Measurements from ENCODE around the gene SLF2. TPM values are rescaled to one million over a fixed set of nuclear protein-coding genes. Genes with fewer than 3 reads are reported as not detected.
A peak's percentile ranks its signal among the peaks of the same experiment; 100 is the strongest.

The SLF2 gene
- total and polyA plus RNA-seq, 2 of the 13 experiments (the other 11 are each of a cell fraction or from before 2014, with no cell fraction given) = 12.2 to 48.1 TPM

DNA sequence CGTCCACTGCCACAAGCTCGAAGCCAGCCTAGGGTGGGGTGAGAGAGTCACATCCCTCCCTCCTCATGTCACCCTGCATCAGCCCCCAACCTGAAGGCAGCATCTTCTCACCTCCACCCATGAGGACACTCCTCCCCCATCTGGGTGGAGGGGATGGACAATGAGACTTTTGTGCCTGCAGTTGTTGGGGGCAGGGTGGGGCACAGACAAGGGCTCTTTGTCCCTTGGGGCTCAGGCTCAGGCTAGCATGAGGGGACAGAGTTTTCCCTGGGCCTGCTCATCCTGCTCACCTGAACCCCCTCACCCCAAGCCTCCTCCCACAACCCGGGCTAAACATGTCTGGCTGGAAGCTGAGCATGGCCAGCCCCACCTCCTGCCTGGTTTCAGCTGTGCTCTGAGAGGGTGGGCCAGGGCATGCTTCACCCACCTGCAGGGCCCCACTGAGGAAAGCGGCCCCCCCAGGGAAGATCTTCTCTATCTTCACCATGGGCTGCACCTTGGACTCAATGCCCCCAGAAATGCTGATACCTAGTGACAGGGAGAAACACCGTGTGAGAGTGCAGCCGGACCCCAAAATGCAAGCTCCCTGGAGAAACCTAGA is 96.2 kb downstream of the SLF2 start (continued):
- no peak for TF ChIP-seq ZNF329 (CRISPR knock-in tag; IDR thresholded peaks at IDR 0.05; ENCODE audit: low read depth)
- TF ChIP-seq CREM (IDR thresholded peaks at IDR 0.05) = no peak; the same call in 1 of the 2 replicates
- TF ChIP-seq CREM (CRISPR knock-in tag; IDR thresholded peaks at IDR 0.05) = no peak
- TF ChIP-seq ZNF644 (CRISPR knock-in tag; IDR thresholded peaks at IDR 0.05; ENCODE audit: low read depth) = no peak
- TF ChIP-seq KDM2A (CRISPR knock-in tag; IDR thresholded peaks at IDR 0.05; ENCODE audit: borderline replicate concordance, low read depth) = peak; percentile 61; the same call in 1 of the 2 replicates
- no peak for TF ChIP-seq SKI (IDR thresholded peaks at IDR 0.05; ENCODE audit: partially characterized antibody)
- TF ChIP-seq IRX3 (CRISPR knock-in tag; IDR thresholded peaks at IDR 0.05; ENCODE audit: borderline replicate concordance, low read depth) = no peak
- TF ChIP-seq ASH2L (IDR thresholded peaks at IDR 0.05; ENCODE audit: insufficient read length, low read depth, low read length) = no peak
- TF ChIP-seq ZNF333 (CRISPR knock-in tag; IDR thresholded peaks at IDR 0.05; ENCODE audit: borderline replicate concordance) = no peak
- no peak for TF ChIP-seq ZNF12 (CRISPR knock-in tag; IDR thresholded peaks at IDR 0.05)
- no peak for TF ChIP-seq ZSCAN22 (CRISPR knock-in tag; IDR thresholded peaks at IDR 0.05)
- TF ChIP-seq LCORL (IDR thresholded peaks at IDR 0.05) = no peak
- TF ChIP-seq LCORL (CRISPR knock-in tag; IDR thresholded peaks at IDR 0.05) = no peak
- TF ChIP-seq, protein P1, sequence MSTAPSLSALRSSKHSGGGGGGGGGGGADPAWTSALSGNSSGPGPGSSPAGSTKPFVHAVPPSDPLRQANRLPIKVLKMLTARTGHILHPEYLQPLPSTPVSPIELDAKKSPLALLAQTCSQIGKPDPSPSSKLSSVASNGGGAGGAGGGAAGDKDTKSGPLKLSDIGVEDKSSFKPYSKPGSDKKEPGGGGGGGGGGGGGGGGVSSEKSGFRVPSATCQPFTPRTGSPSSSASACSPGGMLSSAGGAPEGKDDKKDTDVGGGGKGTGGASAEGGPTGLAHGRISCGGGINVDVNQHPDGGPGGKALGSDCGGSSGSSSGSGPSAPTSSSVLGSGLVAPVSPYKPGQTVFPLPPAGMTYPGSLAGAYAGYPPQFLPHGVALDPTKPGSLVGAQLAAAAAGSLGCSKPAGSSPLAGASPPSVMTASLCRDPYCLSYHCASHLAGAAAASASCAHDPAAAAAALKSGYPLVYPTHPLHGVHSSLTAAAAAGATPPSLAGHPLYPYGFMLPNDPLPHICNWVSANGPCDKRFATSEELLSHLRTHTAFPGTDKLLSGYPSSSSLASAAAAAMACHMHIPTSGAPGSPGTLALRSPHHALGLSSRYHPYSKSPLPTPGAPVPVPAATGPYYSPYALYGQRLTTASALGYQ (CRISPR knock-in tag; IDR thresholded peaks at IDR 0.05) = no peak
- TF ChIP-seq YEATS2 (CRISPR knock-in tag; IDR thresholded peaks at IDR 0.05; ENCODE audit: borderline replicate concordance) = no peak
- no peak for TF ChIP-seq NFE2L1 (CRISPR knock-in tag; IDR thresholded peaks at IDR 0.05; ENCODE audit: borderline replicate concordance)
- TF ChIP-seq ARNT (IDR thresholded peaks at IDR 0.05) = no peak
- TF ChIP-seq RFX3 (CRISPR knock-in tag; IDR thresholded peaks at IDR 0.05) = no peak
- no peak for TF ChIP-seq SMAD1 (CRISPR knock-in tag; IDR thresholded peaks at IDR 0.05; ENCODE audit: borderline replicate concordance, low read depth)
- TF ChIP-seq, protein P2, sequence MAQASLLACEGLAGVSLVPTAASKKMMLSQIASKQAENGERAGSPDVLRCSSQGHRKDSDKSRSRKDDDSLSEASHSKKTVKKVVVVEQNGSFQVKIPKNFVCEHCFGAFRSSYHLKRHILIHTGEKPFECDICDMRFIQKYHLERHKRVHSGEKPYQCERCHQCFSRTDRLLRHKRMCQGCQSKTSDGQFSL (CRISPR knock-in tag; IDR thresholded peaks at IDR 0.05) = peak; percentile 40; the same call in 1 of the 2 replicates
- TF ChIP-seq, protein P3, sequence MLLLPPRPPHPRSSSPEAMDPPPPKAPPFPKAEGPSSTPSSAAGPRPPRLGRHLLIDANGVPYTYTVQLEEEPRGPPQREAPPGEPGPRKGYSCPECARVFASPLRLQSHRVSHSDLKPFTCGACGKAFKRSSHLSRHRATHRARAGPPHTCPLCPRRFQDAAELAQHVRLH (CRISPR knock-in tag; IDR thresholded peaks at IDR 0.05; ENCODE audit: borderline replicate concordance, low read depth) = no peak
- no peak for TF ChIP-seq NR2F1 (CRISPR knock-in tag; IDR thresholded peaks at IDR 0.05)
- no peak for TF ChIP-seq KMT2A (CRISPR knock-in tag; IDR thresholded peaks at IDR 0.05)
- TF ChIP-seq, protein P4, sequence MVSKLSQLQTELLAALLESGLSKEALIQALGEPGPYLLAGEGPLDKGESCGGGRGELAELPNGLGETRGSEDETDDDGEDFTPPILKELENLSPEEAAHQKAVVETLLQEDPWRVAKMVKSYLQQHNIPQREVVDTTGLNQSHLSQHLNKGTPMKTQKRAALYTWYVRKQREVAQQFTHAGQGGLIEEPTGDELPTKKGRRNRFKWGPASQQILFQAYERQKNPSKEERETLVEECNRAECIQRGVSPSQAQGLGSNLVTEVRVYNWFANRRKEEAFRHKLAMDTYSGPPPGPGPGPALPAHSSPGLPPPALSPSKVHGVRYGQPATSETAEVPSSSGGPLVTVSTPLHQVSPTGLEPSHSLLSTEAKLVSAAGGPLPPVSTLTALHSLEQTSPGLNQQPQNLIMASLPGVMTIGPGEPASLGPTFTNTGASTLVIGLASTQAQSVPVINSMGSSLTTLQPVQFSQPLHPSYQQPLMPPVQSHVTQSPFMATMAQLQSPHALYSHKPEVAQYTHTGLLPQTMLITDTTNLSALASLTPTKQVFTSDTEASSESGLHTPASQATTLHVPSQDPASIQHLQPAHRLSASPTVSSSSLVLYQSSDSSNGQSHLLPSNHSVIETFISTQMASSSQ (IDR thresholded peaks at IDR 0.05; ENCODE audit: low read depth) = no peak
- TF ChIP-seq, protein P4 (CRISPR knock-in tag; IDR thresholded peaks at IDR 0.05; ENCODE audit: borderline replicate concordance) = peak; percentile 51; the same call in 1 of the 2 replicates

Data from HepG2 (cell line).